Endothelial cell (in vitro differentiated cells): Measurements from ENCODE around the gene PDE4B. TPM values are rescaled to one million over a fixed set of nuclear protein-coding genes. Genes with fewer than 3 reads are reported as not detected.

Source experiments
- DNase-seq: peaks from one replicate; pipeline ENCODE4 v3.0.0; 2021; ENCODE audit warnings: low spot score
- H3K27ac Mint-ChIP-seq: one replicate; pipeline ENCODE4 v1.8.0; 2021; ENCODE audit warnings: mixed read lengths, inconsistent platforms; ENCODE audit not compliant: unreplicated experiment
- H3K27me3 Mint-ChIP-seq: one replicate; pipeline ENCODE4 v1.8.0; 2021; ENCODE audit warnings: mild to moderate bottlenecking, moderate library complexity, mixed read lengths, inconsistent platforms; ENCODE audit not compliant: unreplicated experiment
- H3K36me3 Mint-ChIP-seq: one replicate; pipeline ENCODE4 v1.8.0; 2021; ENCODE audit warnings: mild to moderate bottlenecking, low read depth, mixed read lengths, inconsistent platforms; ENCODE audit not compliant: unreplicated experiment
- H3K4me1 Mint-ChIP-seq: one replicate; pipeline ENCODE4 v1.8.0; 2021; ENCODE audit warnings: mild to moderate bottlenecking, mixed read lengths, inconsistent platforms; ENCODE audit not compliant: unreplicated experiment
- H3K4me3 Mint-ChIP-seq: one replicate; pipeline ENCODE4 v1.8.0; 2021; ENCODE audit warnings: mild to moderate bottlenecking, mixed read lengths, inconsistent platforms; ENCODE audit not compliant: unreplicated experiment
- H3K9me3 Mint-ChIP-seq: one replicate; pipeline ENCODE4 v1.8.0; 2021; ENCODE audit warnings: mixed read lengths, inconsistent platforms; ENCODE audit not compliant: unreplicated experiment
- CTCF ChIP-seq: fragments of 200-600 bp; sonication (generic); IDR thresholded peaks from one replicate; pipeline ENCODE4 v1.5.0; 2021; ENCODE audit warnings: antibody characterized with exemption; ENCODE audit not compliant: unreplicated experiment
- total RNA-seq: library from RNA; stranded (reverse); fragmentation: NEBNext Ultra II Directional; extraction: Animal tissue kit (Norgen Biotek cat#: 25700); gene quantifications from one replicate; pipeline ENCODE4 v1.2.1, GENCODE V29; 2021; ENCODE audit not compliant: unreplicated experiment

The PDE4B gene
- total RNA-seq, 1 donor from 2014 or later = 45.6 TPM

DNA sequence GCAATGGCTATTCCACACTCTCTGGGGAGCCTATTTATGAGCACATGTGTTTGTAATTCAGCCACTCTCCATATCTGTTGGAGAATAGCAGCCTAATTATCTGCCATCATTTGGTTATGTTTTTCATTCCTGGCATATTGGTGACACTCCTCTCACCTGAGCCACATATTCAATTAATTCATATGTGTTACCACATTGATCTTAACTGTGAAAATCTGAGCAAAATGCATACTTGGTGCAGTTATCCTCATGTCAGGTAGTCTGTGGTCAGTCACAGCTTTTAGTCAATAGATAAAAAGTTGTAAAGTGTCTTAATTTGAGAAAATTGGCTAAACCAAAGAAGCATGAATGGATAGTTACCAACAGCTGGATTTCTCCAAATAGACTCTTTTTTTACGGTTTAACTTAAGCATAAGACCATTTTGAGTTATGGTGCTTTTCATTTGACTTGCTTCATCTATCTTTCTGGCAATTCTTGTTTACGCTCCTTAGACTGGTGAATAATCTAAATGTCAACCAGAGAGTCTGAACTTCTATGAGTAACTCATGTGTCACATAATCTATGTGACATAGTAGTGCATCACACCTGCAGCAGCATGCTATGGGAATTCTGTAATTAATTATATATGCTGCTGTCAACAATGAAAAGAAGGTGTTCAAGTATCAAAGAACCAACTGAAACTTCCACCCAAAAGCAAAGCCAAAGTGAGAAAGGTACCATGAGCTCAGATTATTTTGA, 553.5 kb downstream of the PDE4B start:
- Mint-ChIP-seq H3K9me3 (no peaks in the 10 kb centered on the region), H3K4me1 (peaks cover 78% of the 10 kb centered on the region), H3K36me3 (peaks cover 6% of the 10 kb centered on the region), H3K4me3 (peak overlapping the region; percentile 47), H3K27ac (peak overlapping the region; percentile 10), H3K27me3 (no peaks in the 10 kb centered on the region)
- TF ChIP-seq CTCF = no peak
- DNase-seq = no peak

- H3K4me1 Mint-ChIP-seq = peaks cover 78% of the 10 kb centered on the region
- no peaks in the 10 kb centered on the region for H3K27me3 Mint-ChIP-seq
- peak overlapping the region; percentile 24 for H3K27ac Mint-ChIP-seq
These were observed 554.2 kb downstream of the PDE4B start for GRCh38 chr1:66346873-66347272.

DNA sequence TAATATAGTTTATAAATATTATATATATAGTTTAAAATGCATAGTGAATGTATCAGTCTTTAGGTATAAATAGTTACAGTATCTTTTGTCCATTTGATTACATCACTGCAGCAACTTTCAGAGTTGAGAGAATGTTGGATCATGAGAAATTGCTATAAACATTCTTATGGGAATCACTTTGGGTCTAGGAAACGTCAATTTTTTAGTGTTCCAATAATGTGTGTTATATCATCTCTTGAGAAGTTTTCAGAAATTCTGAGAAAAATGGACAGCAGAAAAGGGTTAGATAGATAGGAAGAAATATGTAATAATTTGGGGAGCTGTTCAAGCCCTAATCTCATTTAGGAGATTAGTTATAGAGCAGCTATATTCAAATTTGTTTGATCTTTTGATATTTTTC, 556.1 kb downstream of the PDE4B start:
- DNase-seq = no peak
- Mint-ChIP-seq H3K9me3 (no peaks in the 10 kb centered on the region), H3K36me3 (peaks cover 11% of the 10 kb centered on the region), H3K4me1 (peaks cover 89% of the 10 kb centered on the region), H3K27ac (peak overlapping the region; percentile 99), H3K4me3 (peak overlapping the region; percentile 14), H3K27me3 (peaks cover 1% of the 10 kb centered on the region)
- no peak for TF ChIP-seq CTCF

More at GRCh38 chr1:66346873-66347272, 554.2 kb downstream of the PDE4B start:
- Mint-ChIP-seq H3K36me3 (peaks cover 6% of the 10 kb centered on the region), H3K9me3 (no peaks in the 10 kb centered on the region), H3K4me3 (no peak overlapping the region)
- no peak for TF ChIP-seq CTCF
- DNase-seq = no peak

DNA sequence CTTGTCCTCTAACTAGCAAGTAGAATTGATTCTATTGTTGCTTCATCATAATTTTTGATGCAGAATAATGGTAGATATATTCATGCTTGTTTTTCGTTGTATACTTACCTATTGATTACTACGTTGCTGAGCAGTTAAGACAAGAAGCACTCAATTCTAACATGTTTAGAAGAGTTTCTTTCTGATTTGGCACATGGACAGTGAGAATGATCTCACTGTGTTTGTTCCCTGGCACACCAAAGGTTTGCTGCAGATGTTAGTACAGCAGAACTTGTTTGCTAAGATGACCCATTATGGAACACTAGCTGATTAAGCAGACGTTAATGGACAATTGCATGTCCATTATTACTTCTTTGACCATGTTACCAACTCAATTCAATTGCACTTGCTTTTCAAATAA, 556.5 kb downstream of the PDE4B start:
- TF ChIP-seq CTCF = no peak
- peaks cover 88% of the 10 kb centered on the region for H3K4me1 Mint-ChIP-seq
- no peak overlapping the region for H3K4me3 Mint-ChIP-seq
- peak overlapping the region; percentile 99 for H3K27ac Mint-ChIP-seq
- DNase-seq = no peak
- H3K27me3 Mint-ChIP-seq = peaks cover 1% of the 10 kb centered on the region
- H3K9me3 Mint-ChIP-seq = no peaks in the 10 kb centered on the region
- H3K36me3 Mint-ChIP-seq = peaks cover 11% of the 10 kb centered on the region

DNA sequence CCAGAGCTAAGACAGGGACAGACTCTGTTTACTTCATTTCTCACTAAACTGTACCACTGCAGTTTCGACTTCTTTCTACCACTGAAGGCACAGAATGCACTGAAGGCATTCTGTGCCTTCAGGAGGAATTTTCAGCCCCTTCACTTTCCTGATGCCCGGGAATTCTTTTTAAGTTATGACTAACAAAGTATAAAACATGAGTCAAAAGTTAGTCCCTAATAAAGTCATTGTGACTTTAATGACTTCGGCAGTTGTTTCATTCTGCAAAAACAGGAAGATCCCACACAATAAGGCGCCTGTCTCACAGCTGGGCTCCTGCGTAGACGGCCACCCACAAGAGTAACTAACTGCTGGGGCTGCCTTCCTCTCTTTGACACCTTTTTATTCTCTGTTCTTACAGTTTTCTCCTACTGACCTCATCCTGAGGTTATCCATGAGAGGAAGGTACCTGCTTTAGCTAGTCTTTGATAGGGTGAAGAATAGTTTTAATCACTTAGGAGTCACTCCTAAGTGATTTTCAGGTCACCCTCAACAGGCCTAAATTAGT, 557.4 kb downstream of the PDE4B start:
- DNase-seq = no peak
- peak overlapping the region; percentile 99 for H3K27ac Mint-ChIP-seq
- H3K27me3 Mint-ChIP-seq = peaks cover 1% of the 10 kb centered on the region
- peaks cover 11% of the 10 kb centered on the region for H3K36me3 Mint-ChIP-seq
- H3K4me1 Mint-ChIP-seq = peaks cover 87% of the 10 kb centered on the region
- no peak for TF ChIP-seq CTCF
- H3K4me3 Mint-ChIP-seq = peak overlapping the region; percentile 45
- no peaks in the 10 kb centered on the region for H3K9me3 Mint-ChIP-seq
